ENCODE measurements around the gene ATP2A1. TPM values are rescaled to one million over a fixed set of nuclear protein-coding genes. Genes with fewer than 3 reads are reported as not detected.

The ATP2A1 gene
- total and polyA plus RNA-seq, 12 donors = 0.05 to 1.2 (median 0.88) TPM; not detected in 1

DNA sequence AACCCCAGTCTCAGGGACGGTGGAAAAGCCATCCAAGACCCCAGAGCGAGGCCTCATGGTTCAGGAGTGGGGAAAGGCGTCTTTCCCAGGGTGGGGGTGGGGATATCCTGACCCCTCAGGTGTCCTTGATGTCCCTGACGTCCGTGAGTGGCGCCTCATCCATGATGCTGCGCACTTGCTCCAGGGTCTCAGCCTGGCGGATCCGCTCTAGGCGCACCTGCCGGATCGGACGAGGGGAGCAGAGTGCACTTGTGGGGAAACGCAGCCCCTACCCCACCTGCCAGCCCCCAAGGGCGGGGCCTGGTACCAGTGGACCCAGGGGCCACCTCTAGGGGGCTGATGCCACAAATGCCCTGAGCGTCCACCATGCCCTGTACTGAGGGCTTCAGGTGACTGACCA, 26.5 kb downstream of the ATP2A1 start:
- Histone ChIP-seq H3K27ac (no peak overlapping the region), H3K36me3 (replicated peaks in 1 of 2) (peaks cover 0 to 29% of the 10 kb centered on the region in 2 donors), H3K9me3 (replicated peaks in 1 of 3) (no peaks in the 10 kb centered on the region), H3K4me1 (replicated peaks in 1 of 2) (no peaks in the 10 kb centered on the region), H3K27me3 (no peaks in the 10 kb centered on the region), H3K4me3 (no peak overlapping the region)
- intact Hi-C loops (cut with DNase I) = no loop called here
- 83 to 94% (median 91%) methylated on average over 4 to 16 of the region's 16 CpGs; no CpG with 5 or more reads in 1 of the 4 donors for WGBS, 4 donors
- TF ChIP-seq POLR2A (IDR thresholded peaks at IDR 0.05) = no peak
- TF ChIP-seq, protein P1, sequence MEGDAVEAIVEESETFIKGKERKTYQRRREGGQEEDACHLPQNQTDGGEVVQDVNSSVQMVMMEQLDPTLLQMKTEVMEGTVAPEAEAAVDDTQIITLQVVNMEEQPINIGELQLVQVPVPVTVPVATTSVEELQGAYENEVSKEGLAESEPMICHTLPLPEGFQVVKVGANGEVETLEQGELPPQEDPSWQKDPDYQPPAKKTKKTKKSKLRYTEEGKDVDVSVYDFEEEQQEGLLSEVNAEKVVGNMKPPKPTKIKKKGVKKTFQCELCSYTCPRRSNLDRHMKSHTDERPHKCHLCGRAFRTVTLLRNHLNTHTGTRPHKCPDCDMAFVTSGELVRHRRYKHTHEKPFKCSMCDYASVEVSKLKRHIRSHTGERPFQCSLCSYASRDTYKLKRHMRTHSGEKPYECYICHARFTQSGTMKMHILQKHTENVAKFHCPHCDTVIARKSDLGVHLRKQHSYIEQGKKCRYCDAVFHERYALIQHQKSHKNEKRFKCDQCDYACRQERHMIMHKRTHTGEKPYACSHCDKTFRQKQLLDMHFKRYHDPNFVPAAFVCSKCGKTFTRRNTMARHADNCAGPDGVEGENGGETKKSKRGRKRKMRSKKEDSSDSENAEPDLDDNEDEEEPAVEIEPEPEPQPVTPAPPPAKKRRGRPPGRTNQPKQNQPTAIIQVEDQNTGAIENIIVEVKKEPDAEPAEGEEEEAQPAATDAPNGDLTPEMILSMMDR (IDR thresholded peaks at IDR 0.05) = no peak
- no peak for DNase-seq

DNA sequence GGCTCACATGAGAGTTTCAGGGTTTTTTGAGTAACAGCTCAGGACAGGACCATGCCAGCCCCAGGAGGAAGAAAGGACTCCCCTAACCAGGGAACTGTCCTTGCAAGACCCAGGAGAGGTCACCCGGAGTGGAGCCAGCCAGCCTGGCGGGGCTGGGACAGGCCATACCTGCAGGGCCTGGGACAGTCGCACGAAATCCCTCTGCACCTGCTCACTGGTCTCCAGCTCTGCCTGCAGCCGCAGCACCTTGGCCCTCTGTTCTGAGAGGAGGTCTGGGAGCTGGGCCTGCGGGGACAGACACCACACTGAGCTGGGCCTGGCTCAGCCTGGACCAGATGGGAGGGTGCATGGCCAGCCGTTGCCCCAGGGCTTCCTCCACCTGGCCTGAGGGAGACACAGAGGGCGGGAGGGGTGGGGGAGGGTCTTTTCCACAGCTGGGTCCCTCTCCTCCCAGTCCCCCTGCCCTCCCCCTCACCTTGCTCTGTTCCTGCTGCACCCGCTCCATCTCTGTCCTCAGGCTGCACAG, 27.0 kb downstream of the ATP2A1 start:
- Histone ChIP-seq H3K27me3 (no peaks in the 10 kb centered on the region), H3K27ac (no peak overlapping the region), H3K9me3 (replicated peaks in 1 of 3) (no peaks in the 10 kb centered on the region), H3K4me3 (no peak overlapping the region), H3K4me1 (replicated peaks in 1 of 2) (no peaks in the 10 kb centered on the region), H3K36me3 (replicated peaks in 1 of 2) (peaks cover 0 to 29% of the 10 kb centered on the region in 2 donors)
- intact Hi-C loops (cut with DNase I) = no loop called here
- 87 to 95% (median 89%) methylated on average over 3 to 9 of the region's 9 CpGs for WGBS, 4 donors
- no peak for DNase-seq
- TF ChIP-seq, protein P1 (IDR thresholded peaks at IDR 0.05) = no peak
- no peak for TF ChIP-seq POLR2A (IDR thresholded peaks at IDR 0.05)

DNA sequence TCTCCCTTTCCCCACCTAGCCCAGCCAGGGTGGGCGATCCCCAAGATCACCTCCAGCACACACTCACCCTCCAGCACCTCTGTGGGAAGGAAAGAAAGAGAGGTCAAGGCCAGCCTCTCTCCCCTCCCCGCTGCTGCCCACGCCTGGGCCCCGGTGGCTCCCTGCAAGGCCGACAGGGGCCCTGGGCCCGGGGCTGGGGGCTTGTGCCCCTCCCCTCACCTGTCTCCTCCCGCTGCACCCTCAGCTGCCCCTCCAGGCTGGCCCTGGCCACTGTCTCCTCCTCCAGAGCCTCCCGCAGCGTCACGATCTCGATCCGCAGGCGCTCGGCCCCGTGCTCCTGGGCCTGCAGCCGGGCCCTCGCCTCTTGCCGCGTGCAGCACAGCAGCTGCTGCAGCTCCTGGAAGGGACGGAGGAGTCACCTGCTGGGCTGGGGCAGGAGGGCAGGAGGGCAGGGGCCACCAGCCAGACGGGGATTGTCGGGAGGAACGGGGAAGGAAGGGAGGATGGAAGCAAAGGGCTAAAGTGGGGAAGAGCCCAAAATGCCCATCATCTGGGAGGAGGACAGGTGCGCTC, 27.6 kb downstream of the ATP2A1 start:
- WGBS, 4 donors = 70 to 83% (median 78%) methylated on average over 22 to 24 of the region's 24 CpGs
- no peak for DNase-seq
- peaks cover 0 to 34% of the 10 kb centered on the region in 2 donors for H3K36me3 ChIP-seq (replicated peaks in 1 of 2)
- no peak for TF ChIP-seq POLR2A (IDR thresholded peaks at IDR 0.05)
- TF ChIP-seq, protein P1 (IDR thresholded peaks at IDR 0.05) = no peak
- H3K4me1 ChIP-seq (replicated peaks in 1 of 2) = no peaks in the 10 kb centered on the region
- H3K4me3 ChIP-seq = no peak overlapping the region
- no peaks in the 10 kb centered on the region for H3K9me3 ChIP-seq (replicated peaks in 1 of 3)
- no peak overlapping the region for H3K27ac ChIP-seq
- no peaks in the 10 kb centered on the region for H3K27me3 ChIP-seq
- intact Hi-C loops (cut with DNase I) = no loop called here

DNA sequence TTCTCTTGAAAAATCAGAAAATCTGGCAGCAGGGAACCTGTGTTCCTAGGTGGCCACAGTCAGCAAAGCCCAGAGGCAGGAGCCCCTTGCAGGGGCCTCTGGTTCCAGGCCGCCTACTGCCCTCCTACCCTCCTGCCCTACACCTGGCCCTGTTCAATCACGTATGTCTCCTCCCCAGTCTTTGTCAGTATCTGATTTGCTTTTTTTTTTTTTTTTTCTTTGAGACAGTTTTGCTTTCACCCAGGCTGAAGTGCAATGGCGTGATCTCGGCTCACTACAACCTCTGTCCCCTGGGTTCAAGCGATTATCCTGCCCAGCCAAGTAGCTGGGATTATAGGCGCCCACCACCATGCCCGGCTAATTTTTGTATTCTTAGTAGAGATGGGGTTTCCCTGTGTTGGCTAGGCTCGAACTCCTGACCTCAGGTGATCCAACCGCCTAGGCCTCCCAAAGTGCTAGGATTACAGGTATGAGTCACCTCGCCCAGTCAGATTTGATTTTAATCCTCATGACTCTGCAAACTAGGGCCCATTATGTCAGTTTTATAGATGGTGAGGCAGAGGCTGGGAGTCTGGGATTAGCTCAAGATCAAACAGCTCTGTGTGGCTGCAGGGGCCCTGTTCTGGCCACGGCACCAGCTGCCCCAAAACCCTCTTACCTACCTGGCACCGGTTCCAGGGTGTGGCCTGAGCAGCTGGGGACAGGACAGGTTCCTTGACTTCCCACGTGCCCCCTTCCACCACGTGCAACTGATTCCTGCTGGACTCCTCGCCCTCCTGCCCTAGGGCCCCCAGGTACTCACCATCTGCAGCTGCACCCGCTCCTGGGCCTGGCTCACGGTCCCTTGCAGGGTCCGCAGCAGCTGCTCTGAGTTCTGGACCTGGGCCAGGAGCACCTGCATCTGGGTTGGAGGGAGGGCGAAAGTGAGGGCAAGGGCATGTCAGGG, 32.1 kb downstream of the ATP2A1 start:
- Histone ChIP-seq H3K9me3 (replicated peaks in 1 of 3) (no peaks in the 10 kb centered on the region), H3K27ac (no peak overlapping the region), H3K36me3 (replicated peaks in 1 of 2) (peaks cover 0 to 45% of the 10 kb centered on the region in 2 donors), H3K4me3 (no peak overlapping the region), H3K4me1 (replicated peaks in 1 of 2) (no peaks in the 10 kb centered on the region), H3K27me3 (no peaks in the 10 kb centered on the region)
- no peak for DNase-seq
- WGBS, 4 donors = 86 to 91% (median 90%) methylated on average over 11 to 19 of the region's 19 CpGs
- no peak for TF ChIP-seq POLR2A (IDR thresholded peaks at IDR 0.05)
- TF ChIP-seq, protein P1 (IDR thresholded peaks at IDR 0.05) = no peak
- intact Hi-C loops (cut with DNase I) = no loop called here

All from adrenal gland (tissue), 12 donors.